Measurements from ENCODE around the gene CTNNA1.

DNA sequence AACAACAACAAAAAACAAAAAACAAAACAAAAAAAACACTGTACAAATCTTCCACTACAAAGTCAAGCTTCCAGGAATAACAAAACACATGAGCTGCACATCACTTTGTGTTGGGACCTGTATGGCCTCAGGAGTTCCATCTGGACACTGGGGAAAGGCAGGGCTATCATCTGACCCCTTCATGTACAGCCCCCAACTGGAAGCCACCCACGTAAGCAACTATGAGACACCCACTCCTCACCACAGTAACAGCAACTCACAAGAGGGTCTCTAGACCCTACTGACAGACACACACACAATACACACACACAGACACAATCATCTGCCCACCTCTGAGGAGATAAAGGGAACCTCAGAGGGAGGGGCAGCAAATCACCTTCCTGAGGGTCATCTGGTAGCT is 203.6 kb downstream of the CTNNA1 start:
- TF ChIP-seq, protein P1, sequence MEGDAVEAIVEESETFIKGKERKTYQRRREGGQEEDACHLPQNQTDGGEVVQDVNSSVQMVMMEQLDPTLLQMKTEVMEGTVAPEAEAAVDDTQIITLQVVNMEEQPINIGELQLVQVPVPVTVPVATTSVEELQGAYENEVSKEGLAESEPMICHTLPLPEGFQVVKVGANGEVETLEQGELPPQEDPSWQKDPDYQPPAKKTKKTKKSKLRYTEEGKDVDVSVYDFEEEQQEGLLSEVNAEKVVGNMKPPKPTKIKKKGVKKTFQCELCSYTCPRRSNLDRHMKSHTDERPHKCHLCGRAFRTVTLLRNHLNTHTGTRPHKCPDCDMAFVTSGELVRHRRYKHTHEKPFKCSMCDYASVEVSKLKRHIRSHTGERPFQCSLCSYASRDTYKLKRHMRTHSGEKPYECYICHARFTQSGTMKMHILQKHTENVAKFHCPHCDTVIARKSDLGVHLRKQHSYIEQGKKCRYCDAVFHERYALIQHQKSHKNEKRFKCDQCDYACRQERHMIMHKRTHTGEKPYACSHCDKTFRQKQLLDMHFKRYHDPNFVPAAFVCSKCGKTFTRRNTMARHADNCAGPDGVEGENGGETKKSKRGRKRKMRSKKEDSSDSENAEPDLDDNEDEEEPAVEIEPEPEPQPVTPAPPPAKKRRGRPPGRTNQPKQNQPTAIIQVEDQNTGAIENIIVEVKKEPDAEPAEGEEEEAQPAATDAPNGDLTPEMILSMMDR (IDR thresholded peaks at IDR 0.05; ENCODE audit: low read depth, low read length, poor library complexity, severe bottlenecking): no peak
- no peak for TF ChIP-seq EZH2phosphoT487 (IDR thresholded peaks at IDR 0.05; ENCODE audit: borderline replicate concordance, low read length)
